UCSD-AML1 (cell line): ENCODE measurements around the gene SPSB1.

ENCODE experiments used
- DNase-seq: peaks from one replicate; lab custom pipeline; 2025; ENCODE audit not compliant: unreplicated experiment; lab: John Stamatoyannopoulos, UW

Gene SPSB1

GRCh38 chr1:9278585-9279153 lies 14.0 kb upstream of the SPSB1 start:
- DNase-seq: no peak

- DNase-seq: no peak
Observed at GRCh38 chr1:9279172-9279840, 13.4 kb upstream of the SPSB1 start.

- DNase-seq: peak; percentile 45
Observed at GRCh38 chr1:9280015-9280860, 12.5 kb upstream of the SPSB1 start.

GRCh38 chr1:9281071-9281827 lies 11.4 kb upstream of the SPSB1 start:
- DNase-seq: no peak

GRCh38 chr1:9281908-9282695 lies 10.6 kb upstream of the SPSB1 start:
- no peak for DNase-seq

GRCh38 chr1:9282696-9282955 lies 10.1 kb upstream of the SPSB1 start:
- no peak for DNase-seq

- DNase-seq: no peak
Observed at GRCh38 chr1:9284061-9284460, 8.6 kb upstream of the SPSB1 start.

- DNase-seq: no peak
Observed at GRCh38 chr1:9286556-9286955, 6.1 kb upstream of the SPSB1 start.

GRCh38 chr1:9289090-9289534 lies 3.6 kb upstream of the SPSB1 start:
- peak; percentile 65 for DNase-seq

- no peak for DNase-seq
Observed at GRCh38 chr1:9289711-9290485, 2.8 kb upstream of the SPSB1 start.

- no peak for DNase-seq
Observed at GRCh38 chr1:9291914-9292360, 757 bp upstream of the SPSB1 start.

GRCh38 chr1:9293241-9293532 lies 493 bp downstream of the SPSB1 start:
- no peak for DNase-seq

- no peak for DNase-seq
Observed at GRCh38 chr1:9293533-9294404, 1.1 kb downstream of the SPSB1 start.

GRCh38 chr1:9294405-9294773 lies 1.7 kb downstream of the SPSB1 start:
- no peak for DNase-seq

GRCh38 chr1:9294910-9295636 lies 2.4 kb downstream of the SPSB1 start:
- peak; percentile 41 for DNase-seq

- DNase-seq: no peak
Observed at GRCh38 chr1:9295884-9296283, 3.2 kb downstream of the SPSB1 start.

GRCh38 chr1:9296850-9297249 lies 4.2 kb downstream of the SPSB1 start:
- DNase-seq: no peak

GRCh38 chr1:9297831-9298230 lies 5.1 kb downstream of the SPSB1 start:
- no peak for DNase-seq

GRCh38 chr1:9298282-9298681 lies 5.6 kb downstream of the SPSB1 start:
- DNase-seq: no peak
